Activated CD4-positive, alpha-beta T cell treated with anti-CD3 and anti-CD28 coated beads, Interleukin-2, amount 50 U/mL, for 16 hours (primary cell): Measurements from ENCODE around the gene LSR.
"Not testable (repeated sequence)": the region's sequence is repeated elsewhere in the genome, so short reads cannot be mapped to it uniquely, and the experiment has no call there.

Source experiments
- DNase-seq: peaks from one replicate; pipeline ENCODE4 v3.0.0-alpha.2; 2020

Gene LSR

DNA sequence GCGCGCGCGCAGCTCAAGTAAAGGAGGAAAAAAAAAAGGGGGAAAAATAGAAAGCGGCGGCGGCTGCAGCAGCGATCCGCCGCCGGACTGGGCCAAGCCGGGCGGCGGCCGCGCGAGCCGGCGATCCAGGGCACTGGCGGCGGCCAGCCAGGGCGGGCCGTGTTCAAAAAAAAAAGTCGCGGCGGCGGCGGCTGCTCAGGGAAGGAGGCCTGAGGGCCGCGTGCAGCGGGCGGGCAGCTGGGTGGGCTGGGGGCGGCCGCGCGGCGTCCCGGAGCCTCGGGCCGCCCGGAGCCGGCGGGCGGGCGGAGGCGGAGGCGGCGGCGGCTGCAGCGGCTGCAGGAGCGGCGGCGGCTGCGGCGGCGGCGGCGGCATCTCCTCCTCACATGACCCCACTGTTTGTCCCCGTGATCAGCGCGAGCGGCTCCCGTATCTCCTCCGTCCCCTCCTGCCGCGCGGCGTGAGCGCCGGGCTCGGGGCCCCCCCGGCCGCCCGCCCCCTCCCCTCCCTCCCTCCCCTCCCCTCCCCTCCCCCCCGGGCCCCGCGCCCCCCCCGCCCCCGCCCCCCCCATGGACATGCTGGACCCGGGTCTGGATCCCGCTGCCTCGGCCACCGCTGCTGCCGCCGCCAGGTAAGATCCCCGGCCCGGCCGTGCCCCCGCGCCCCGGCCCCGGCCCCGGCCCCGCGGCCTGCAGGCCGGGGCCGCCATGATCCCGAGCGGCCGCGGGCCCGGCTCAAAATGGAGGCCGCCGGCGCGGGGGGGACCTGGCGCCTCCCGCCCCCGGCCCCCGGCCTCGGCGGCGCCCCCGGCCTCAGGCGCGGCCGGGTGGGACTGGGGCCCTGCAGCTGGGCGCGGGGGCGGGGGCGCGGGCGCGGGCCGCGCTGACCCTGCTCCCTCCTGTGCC lies 20.0 kb downstream of the LSR start, which contains the start of gene USF2:
Gene USF2 (plus strand): TSS at position 427 of the 902 bp plus-strand sequence. CDS start 140 bp downstream, at position 567.
- peak; percentile 66 for DNase-seq

DNA sequence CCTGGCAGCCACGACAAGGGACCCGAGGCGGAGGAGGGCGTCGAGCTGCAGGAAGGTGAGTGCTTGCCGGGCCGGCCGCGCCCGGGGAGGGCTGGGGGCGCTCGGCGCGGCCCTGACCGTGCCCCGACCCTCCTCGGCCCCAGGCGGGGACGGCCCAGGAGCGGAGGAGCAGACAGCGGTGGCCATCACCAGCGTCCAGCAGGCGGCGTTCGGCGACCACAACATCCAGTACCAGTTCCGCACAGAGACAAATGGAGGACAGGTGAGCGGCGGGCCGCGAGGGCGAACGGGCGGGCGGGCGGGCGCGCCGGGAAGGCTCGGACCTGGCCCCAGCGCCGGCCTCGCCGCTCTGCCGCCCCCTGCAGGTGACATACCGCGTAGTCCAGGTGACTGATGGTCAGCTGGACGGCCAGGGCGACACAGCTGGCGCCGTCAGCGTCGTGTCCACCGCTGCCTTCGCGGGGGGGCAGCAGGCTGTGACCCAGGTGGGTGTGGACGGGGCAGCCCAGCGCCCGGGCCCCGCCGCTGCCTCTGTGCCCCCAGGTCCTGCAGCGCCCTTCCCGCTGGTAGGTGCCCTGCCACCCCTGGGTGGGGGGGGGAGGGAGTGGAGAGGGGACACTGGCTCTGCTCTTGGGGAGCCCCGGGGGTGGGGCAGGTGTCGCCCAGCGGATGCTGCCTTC lies 20.8 kb downstream of the LSR start:
- peak; percentile 77 for DNase-seq

DNA sequence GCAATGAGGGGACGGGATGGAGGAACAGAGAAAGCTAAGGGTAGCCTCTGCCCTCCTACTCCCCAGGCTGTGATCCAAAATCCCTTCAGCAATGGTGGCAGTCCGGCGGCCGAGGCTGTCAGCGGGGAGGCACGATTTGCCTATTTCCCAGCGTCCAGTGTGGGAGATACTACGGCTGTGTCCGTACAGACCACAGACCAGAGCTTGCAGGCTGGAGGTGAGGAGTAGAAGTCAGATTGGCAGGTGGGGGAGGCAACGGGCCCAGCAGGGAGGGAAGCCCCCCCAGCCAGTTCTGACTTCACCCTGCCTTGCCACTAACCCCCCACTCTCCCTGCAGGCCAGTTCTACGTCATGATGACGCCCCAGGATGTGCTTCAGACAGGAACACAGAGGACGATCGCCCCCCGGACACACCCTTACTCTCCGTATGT lies 21.6 kb downstream of the LSR start:
- no peak for DNase-seq

DNA sequence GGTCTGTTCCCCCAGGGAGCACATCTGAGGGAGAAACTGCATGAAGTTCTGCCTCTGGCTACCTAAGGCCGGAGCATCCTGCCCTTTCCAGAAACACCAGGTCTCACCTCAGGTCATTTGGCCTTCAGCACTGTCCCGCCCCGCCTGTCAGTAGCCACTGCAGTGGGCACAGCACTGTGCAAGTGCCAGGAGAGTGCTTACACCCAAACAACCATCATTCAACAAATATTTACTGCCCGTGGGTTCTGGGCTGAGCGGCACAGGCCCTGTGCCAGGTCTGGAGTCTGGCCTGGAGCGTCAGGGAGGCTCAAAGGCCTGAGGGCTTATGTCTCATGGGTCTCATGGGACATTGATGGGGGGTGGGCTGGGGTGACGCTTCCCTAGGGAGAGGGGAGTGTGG lies 22.7 kb downstream of the LSR start:
- no peak for DNase-seq

DNA sequence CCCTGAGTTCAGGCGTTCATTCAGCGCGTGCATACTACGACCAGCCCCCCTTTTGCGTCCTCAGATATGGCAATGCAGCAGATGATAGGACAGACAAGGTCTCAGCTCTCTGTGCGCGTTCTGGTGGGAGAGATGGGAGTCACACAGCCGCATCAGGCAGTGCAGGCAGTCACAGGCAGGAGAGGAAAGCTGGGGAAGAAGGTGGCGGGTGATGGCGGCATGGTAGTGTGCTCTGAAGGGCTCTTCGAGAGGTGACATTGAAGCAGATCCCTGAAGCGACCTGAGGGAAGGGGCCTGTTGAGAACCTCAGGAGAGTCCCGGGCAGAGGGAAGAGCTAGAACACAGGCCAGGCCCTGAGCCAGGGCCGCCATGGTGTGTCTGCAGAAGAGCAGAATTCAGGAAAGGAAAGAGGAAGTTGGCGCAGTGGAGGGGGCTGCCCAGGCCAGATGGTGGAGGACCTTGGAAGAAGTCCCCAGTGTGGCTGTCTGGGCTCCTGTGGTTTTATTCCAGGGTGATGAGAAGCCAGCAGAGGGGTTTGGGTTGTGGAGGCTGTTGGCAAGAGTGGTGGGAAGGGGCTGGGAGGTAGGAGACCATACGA lies 23.4 kb downstream of the LSR start:
- no peak for DNase-seq

DNA sequence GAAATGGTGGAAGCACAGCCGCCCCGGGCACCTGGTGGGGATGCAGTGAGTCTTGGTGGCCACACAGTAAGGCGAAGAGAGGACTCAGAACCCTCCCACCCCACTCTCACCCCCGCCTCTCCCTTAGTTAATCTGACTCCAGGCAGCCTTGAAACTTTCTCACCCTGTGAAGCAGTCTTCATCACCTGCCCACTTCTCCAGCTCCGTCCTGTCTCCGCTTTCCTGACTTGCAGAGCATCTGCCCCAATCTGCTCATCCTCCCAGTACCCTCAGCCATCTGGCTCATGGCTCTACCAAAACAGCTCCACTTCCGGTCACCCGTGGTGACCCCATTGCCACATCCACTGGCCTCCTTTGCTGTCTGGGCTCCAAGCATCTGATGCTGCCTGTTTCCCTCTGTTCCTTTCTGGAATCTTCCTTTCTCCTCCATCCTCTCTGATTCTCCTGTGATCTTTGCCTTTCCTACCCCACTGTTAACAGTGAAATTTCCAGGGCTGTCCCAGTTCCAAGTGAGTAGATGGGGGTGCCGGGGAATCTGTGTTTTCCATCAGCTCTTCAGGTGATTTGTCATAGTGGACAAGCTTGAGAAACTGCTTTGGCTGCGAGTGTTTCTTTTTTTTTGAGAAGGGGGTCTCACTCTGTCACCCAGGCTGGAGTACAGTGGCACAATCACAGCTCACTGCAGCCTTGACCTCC lies 24.3 kb downstream of the LSR start:
- no peak for DNase-seq

DNA sequence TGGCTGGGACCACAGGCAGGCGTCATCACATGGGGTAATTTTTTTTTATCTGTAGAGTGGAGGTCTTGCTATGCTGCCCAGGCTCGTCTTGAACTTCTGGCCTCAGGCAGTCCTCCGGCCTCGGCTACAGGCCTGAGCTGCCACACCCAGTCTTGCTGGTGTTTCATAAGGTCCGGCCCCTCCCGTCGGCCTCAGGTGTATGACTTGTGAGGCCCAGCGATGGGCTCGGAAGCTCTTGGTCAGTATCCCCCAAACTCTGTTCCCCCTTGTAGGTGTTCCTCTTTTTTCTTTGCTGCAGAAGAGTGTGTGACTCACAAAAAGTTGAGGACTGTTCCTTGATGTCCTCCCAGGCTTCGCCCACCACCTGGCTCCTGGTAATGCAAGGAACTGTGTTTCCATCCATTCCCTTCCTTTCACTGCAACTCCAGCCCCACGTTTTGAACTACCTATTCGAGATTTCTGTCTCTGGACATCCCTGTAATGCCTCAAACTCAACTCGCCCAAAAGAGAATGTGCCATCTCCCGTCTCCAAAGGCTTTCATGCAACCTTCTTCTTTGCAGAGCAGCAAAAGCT lies 25.0 kb downstream of the LSR start:
- DNase-seq, result no peak

DNA sequence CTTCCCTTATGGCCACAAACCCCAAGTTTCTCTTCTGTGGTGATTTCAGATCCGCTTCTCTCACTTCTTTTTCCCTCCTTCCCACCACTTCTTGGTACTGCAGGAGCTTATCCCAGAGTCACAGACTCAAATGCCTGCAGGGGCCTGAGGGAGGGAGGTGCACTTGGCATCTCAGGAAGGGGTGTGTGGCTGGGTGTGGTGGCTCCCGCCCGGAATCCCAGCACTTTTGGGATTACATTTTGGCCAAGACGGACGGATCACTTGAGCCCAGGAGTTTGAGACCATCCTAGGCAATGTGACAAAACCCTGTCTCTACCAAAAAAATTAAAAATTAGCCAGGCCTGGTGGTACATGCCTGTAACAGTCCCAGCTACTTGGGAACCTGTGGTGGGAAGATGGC lies 25.5 kb downstream of the LSR start:
- no peak for DNase-seq

DNA sequence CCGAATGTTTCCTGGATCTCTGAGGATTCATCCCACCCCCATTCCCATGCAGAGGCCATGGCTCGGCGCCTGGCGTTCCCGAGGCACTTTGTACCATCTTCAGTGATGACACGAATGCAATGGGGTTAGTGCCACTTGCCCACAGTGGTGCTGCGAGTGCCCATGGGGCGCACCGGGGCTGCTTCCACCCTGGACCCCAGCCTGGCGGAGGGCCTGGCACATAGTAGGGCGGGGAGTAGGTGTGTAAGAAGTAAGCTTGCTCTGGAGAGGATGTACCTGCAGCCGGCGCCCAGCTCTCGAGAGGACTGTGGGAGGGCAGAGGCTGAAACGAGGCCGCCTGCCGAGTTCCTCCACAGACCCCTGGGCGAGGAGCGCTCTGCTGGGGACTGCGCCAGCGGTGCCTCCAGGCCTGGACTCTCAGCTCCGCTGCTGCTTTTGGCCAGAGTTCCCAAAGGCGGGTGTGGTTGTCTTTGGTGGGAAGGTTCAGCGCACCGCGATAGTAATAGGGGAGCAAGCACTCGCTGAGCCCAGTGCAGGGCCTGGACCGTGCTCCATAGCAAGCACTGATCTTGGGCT lies 28.0 kb downstream of the LSR start:
- no peak for DNase-seq

DNA sequence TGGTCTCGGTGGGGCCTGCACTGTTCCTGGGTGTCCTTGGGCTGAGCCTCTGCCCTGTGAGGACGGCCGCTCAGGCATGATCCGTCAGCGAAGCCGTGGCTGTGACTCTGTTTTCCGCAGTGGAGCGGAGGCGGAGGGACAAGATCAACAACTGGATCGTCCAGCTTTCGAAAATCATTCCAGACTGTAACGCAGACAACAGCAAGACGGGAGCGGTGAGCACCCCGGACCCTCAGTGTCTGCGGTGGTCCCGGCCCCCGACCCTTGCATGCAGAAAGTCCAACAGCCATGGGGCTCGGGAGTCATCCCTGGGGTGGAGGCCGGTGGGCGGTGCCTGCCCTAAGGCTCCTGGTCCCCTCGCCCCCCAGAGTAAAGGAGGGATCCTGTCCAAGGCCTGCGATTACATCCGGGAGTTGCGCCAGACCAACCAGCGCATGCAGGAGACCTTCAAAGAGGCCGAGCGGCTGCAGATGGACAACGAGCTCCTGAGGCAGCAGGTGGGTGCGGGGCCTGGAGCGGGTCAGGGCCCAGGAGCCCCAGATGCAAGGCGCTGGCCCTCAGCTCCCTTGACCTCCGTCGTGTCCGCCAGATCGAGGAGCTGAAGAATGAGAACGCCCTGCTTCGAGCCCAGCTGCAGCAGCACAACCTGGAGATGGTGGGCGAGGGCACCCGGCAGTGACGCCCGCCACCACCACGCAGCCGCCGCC lies 29.9 kb downstream of the LSR start:
- DNase-seq, result no peak

DNA sequence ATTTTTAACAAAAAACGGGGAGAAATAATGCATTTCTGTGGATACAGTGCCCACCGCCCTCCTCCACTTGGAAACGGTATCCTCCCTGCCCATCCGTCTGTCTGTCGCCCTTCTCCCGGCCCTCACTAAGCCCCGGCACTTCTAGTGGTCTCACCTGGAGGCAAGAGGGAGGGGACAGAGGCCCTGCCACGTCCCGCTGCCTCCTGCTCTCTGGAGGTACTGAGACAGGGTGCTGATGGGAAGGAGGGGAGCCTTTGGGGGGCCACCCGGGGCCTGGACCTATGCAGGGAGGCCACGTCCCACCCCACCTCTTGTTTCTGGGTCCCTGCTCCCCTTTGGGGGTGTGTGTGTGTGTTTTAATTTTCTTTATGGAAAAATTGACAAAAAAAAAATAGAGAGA lies 30.6 kb downstream of the LSR start:
- no peak for DNase-seq

DNA sequence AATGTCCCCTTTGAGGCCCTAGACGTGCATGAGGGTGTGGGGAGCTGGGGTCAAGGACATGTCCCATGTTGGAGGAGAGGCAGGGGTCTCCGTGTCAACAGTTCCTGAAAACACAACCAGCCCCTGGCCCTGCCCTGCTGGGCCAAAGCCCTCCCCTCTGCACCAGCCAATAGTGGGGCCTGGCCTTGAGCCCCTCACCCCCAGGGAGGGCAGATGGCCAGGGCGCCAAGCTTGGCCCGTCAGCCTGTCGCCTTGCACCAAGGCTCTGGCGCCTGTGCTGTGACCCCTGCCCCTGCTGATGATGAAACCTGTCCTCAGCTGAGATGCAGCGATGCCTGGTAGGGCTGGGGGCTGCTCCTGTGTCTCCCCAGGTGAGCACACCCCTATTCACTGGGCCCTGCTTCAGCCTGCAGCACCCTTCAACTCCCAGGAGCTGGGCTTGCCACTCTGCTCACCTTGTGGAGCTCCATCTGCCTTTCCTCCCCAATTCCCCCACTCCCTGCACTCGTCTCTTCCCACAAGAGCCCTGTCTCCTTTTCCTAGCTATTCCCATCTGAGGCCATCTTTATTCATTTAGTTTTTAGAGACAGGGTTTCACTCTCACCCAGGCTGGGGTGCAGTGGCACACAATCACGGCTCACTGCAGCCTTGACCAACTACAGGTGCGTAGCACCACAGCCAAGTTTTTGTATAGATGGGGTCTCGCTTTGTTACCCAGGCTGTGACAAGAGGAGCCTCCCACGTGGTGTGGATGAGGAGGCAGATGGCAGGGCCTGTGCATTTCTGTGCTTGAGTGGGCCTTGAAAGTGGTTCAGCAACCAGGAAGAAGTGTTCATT lies 31.4 kb downstream of the LSR start:
- DNase-seq, result no peak

DNA sequence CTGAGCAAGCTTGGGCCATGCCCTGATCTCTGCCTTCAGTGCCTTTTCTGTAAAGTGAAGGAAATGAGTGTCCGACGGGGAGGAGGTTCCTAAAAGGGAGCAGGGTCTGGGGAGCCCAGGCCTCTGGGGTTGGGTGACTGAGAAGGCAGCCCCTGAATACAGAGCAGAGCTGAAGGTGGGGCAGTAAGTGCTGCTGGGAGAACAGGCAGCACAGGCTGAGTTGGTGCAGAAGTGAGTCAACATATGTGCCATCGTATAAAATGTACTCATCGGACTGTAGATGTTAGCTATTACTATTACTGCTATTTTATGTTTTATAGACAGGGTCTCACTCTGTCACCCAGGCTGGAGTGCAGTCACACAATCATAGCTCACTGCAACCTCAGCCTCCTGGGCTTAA lies 32.5 kb downstream of the LSR start:
- DNase-seq, result no peak

DNA sequence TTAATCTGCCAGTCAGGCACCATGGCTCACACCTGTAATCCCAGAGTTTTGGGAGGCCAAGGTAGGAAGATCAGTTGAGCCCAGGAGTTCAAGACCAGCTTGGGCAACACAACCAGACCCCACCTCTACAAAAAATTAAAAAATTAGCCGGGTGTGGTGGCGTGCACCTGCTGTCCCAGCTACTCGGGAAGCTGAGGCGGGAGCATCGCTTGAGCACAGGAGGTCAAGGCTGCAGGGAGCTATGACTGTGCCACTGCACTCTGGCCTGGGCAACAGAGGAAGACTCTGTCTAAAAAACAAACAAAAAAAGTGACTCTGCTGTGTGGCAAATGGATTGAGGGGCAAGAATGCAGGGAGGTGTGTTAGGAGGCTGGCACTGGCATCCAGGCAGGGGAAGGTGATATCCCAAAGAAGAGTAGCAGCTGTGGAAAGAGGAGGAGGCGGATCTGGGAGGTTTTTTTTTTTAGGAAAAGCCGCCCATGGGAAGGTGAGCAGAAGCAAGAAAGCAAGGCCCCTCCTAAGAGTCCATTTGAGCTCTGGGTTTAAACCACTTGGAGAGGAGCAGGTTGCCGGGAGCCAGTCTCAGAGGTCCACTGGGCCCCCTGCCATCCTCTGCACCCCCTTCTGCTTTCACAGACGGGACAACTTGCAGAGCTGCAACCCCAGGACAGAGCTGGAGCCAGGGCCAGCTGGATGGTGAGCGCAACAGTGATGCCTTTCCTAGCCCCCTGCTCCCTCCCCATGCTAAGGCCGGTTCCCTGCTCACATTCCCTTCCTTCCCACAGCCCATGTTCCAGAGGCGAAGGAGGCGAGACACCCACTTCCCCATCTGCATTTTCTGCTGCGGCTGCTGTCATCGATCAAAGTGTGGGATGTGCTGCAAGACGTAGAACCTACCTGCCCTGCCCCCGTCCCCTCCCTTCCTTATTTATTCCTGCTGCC lies 35.6 kb downstream of the LSR start:
- DNase-seq, result no peak

DNA sequence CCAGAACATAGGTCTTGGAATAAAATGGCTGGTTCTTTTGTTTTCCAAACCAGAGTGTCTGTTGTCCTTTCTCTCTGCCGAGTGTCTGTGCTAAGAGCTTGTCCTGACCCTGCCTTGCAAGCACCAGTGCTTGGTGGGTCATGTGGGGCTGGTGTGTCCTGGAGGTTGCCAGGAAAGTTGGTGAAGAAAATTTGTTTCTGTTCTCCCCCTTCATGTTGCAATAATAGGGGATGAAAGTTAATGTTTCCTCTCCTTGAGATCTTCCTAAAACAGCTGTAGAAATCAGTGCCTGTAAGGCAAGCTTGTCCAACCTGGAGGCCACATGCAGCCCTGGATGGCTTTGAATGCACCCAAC lies 36.3 kb downstream of the LSR start:
- no peak for DNase-seq

DNA sequence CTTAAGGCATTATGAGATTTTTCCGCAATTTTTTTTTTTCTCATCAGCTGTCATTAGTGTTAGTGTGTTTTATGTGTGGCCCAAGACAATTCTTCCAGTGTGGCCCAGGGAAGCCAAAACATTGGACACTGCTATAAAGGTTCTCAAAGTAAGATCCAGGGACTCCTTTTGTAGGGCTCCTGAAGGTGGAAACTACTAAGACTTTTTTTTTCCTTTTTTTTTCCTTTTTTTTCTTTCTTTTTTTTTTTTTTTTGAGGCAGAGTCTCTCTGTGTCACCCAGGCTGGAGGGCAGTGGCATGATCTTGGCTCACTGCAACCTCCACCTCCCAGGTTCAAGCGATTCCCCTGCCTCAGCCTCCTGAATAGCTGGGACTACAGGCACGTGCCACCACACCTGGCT lies 36.7 kb downstream of the LSR start:
- not testable (repeated sequence) for DNase-seq

DNA sequence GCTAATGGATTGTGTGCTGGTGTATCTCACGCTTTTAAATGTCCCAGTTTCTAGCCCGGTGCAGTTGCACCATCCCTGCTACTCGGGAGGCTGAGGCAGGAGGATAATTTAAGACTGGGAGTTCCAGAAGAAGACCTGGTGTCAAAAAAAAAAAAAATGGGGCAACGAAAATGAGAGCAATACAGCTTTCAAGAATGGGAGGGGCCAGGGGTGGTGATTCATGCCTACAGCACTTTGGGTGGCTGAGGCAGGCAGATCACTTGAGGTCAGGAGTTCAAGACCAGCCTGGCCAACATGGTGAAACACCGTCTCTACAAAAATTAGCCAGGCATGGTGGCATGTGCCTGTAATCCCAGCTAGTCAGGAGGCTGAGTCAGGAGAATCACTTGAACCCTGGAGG lies 37.3 kb downstream of the LSR start:
- DNase-seq, result not testable (repeated sequence)

DNA sequence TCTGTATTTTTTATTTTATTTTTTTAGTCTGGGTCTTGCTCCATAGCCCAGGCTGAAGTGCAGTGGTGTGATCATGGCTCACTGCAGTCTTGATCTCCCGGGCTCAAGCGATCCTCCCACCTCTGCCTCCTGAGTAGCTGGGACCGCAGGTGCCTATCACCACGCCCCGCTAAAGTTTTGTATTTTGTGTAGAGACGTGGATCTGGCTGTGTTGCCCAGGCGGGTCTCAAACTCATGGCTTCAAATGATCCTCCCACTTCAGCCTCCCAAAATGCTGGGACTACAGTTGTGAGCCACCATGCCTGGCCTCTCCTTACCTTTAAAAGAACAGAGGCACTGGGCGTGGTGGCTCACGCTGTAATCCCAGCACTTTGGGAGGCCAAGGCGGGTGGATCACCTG lies 38.9 kb downstream of the LSR start:
- DNase-seq, result no peak

DNA sequence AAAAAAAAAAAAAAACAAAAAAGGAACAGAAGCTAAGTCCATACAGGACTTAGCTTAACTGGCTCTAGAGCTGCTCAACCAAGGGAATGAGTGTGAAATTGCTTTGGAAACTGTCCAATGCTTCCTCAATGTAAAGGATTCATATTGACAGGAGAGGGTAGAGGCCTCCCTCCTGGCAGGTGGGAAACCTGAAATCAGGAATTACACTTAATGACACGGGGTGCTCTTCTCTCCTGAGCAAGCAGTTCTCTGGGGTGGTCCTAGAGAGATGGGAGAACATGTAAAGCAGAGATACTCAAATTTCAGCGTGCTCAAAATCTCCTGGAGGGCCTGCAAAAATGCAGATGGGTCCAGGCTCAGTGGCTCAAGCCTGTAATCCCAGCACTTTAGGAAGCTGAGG lies 39.5 kb downstream of the LSR start:
- DNase-seq, result no peak

DNA sequence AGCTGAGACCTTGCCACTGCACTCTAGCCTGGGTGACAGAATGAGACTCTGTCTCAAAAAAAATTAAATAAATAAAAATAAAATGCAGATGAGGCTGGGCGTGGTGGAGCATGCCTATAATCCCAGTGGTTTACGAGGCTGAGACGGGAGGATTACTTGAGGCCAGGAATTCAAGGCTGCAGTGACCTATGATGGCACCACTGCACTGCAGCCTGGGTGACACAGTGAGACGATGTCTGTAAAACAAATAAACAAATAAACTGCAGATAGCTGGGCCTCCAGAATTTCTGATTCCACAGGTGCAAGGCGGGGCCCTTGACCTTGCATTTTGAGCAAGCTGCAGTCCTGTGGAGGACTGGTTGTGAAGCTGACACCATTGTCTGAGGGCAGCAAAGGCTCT lies 40.1 kb downstream of the LSR start:
- DNase-seq, result no peak
